BLaER1 treated with 17β-estradiol and CSF1 and Interleukin-3, amounts not matched to agents 10 nM and 100 nM (cell line): Measurements from ENCODE around the gene CCDC192.
A peak's percentile ranks its signal among the peaks of the same experiment; 100 is the strongest.

Experiments
- H3K27ac ChIP-seq, 11 experiments: shearing (Covaris generic); formaldehyde crosslinking; 2 replicates each; pipeline ENCODE4 v1.8.1; 2022
- H3K27me3 ChIP-seq, 11 experiments: shearing (Covaris generic); formaldehyde crosslinking; 2 replicates each; pipeline ENCODE4 v1.8.1; 2022
- H3K36me3 ChIP-seq, 11 experiments: shearing (Covaris generic); formaldehyde crosslinking; 2 replicates each; pipeline ENCODE4 v1.8.1; 2022
- H3K4me1 ChIP-seq, 10 experiments: shearing (Covaris generic); formaldehyde crosslinking; 2 replicates each; pipeline ENCODE4 v1.8.1; 2022
- H3K4me2 ChIP-seq, 11 experiments: shearing (Covaris generic); formaldehyde crosslinking; 2 replicates each; pipeline ENCODE4 v1.8.1; 2022
- H3K4me3 ChIP-seq, 10 experiments: shearing (Covaris generic); formaldehyde crosslinking; 2 replicates each; pipeline ENCODE4 v1.8.1; 2022
- H3K9ac ChIP-seq, 11 experiments: shearing (Covaris generic); formaldehyde crosslinking; 2 replicates each; pipeline ENCODE4 v1.8.1; 2022
- H3K9me3 ChIP-seq, 11 experiments: shearing (Covaris generic); formaldehyde crosslinking; replicated peaks in 1 of 11; 2 replicates each; pipeline ENCODE4 v1.8.1; 2022
- H4K20me1 ChIP-seq, 11 experiments: shearing (Covaris generic); formaldehyde crosslinking; 2 replicates each; pipeline ENCODE4 v1.8.1; 2022
- Cebpa-rat ChIP-seq, 11 experiments: shearing (Covaris generic); IDR thresholded peaks; 2 replicates each; pipeline ENCODE4 v1.8.1; 2022

The CCDC192 gene

GRCh38 chr5:127863610-127864395, 160.6 kb downstream of the CCDC192 start:
- no peak overlapping the region for H3K9ac ChIP-seq
- peaks cover 9 to 14% (median 12%) of the 10 kb centered on the region in 10 experiments; a peak in 18 of 20 replicates for H3K4me1 ChIP-seq
- no peaks in the 10 kb centered on the region for H4K20me1 ChIP-seq
- no peaks in the 10 kb centered on the region for H3K36me3 ChIP-seq
- no peak overlapping the region for H3K4me3 ChIP-seq
- TF ChIP-seq Cebpa-rat (IDR thresholded peaks at IDR 0.05): no peak
- H3K27ac ChIP-seq: no peak overlapping the region
- H3K27me3 ChIP-seq: no peaks in the 10 kb centered on the region
- no peaks in the 10 kb centered on the region for H3K9me3 ChIP-seq
- H3K4me2 ChIP-seq: no peak overlapping the region

GRCh38 chr5:127864511-127864910, 161.3 kb downstream of the CCDC192 start:
- Histone ChIP-seq H3K4me3 (no peak overlapping the region), H3K9ac (no peak overlapping the region), H3K9me3 (no peaks in the 10 kb centered on the region), H4K20me1 (no peaks in the 10 kb centered on the region), H3K36me3 (no peaks in the 10 kb centered on the region), H3K27ac (no peak overlapping the region), H3K27me3 (no peaks in the 10 kb centered on the region), H3K4me1 (peaks cover 9 to 14% (median 12%) of the 10 kb centered on the region in 10 experiments; a peak in 18 of 20 replicates), H3K4me2 (no peak overlapping the region)
- TF ChIP-seq Cebpa-rat (IDR thresholded peaks at IDR 0.05): no peak

- H3K27ac ChIP-seq: no peak overlapping the region
- TF ChIP-seq Cebpa-rat (IDR thresholded peaks at IDR 0.05): no peak
- no peak overlapping the region for H3K9ac ChIP-seq
- H3K27me3 ChIP-seq: no peaks in the 10 kb centered on the region
- H3K4me1 ChIP-seq: peaks cover 9 to 14% (median 12%) of the 10 kb centered on the region in 10 experiments; a peak in 18 of 20 replicates
- H3K36me3 ChIP-seq: no peaks in the 10 kb centered on the region
- no peaks in the 10 kb centered on the region for H3K9me3 ChIP-seq
- no peaks in the 10 kb centered on the region for H4K20me1 ChIP-seq
- no peak overlapping the region for H3K4me3 ChIP-seq
- H3K4me2 ChIP-seq: no peak overlapping the region
Measured at GRCh38 chr5:127865273-127865672, 162.1 kb downstream of the CCDC192 start.

GRCh38 chr5:127867022-127867783, 164.0 kb downstream of the CCDC192 start:
- no peaks in the 10 kb centered on the region for H4K20me1 ChIP-seq
- peak in 3 of 11 experiments; percentile 11 to 44 (median 25); a peak in 2 of 22 replicates for TF ChIP-seq Cebpa-rat (IDR thresholded peaks at IDR 0.05)
- H3K9me3 ChIP-seq: no peaks in the 10 kb centered on the region
- H3K27ac ChIP-seq: peak overlapping the region in 6 of 11 experiments; percentile 2 to 49 (median 38); a peak in 8 of 22 replicates
- peak overlapping the region in 10 of 11 experiments; percentile 16 to 71 (median 50); a peak in 18 of 22 replicates for H3K4me2 ChIP-seq
- H3K4me3 ChIP-seq: no peak overlapping the region
- no peak overlapping the region for H3K9ac ChIP-seq
- H3K27me3 ChIP-seq: no peaks in the 10 kb centered on the region
- H3K36me3 ChIP-seq: no peaks in the 10 kb centered on the region
- H3K4me1 ChIP-seq: peaks cover 9 to 14% (median 12%) of the 10 kb centered on the region in 10 experiments; a peak in 18 of 20 replicates

GRCh38 chr5:127870914-127871313, 167.7 kb downstream of the CCDC192 start:
- peaks cover 10 to 19% (median 16%) of the 10 kb centered on the region in 10 experiments; a peak in 18 of 20 replicates for H3K4me1 ChIP-seq
- H3K27me3 ChIP-seq: no peaks in the 10 kb centered on the region
- H3K9me3 ChIP-seq: no peaks in the 10 kb centered on the region
- no peaks in the 10 kb centered on the region for H4K20me1 ChIP-seq
- no peak overlapping the region for H3K4me3 ChIP-seq
- no peak for TF ChIP-seq Cebpa-rat (IDR thresholded peaks at IDR 0.05)
- H3K9ac ChIP-seq: no peak overlapping the region
- no peak overlapping the region for H3K27ac ChIP-seq
- no peak overlapping the region for H3K4me2 ChIP-seq
- H3K36me3 ChIP-seq: no peaks in the 10 kb centered on the region

GRCh38 chr5:127871503-127872153, 168.4 kb downstream of the CCDC192 start:
- Histone ChIP-seq H3K27me3 (no peaks in the 10 kb centered on the region), H3K4me2 (no peak overlapping the region), H3K9me3 (no peaks in the 10 kb centered on the region), H3K9ac (no peak overlapping the region), H3K4me1 (peaks cover 10 to 20% (median 16%) of the 10 kb centered on the region in 10 experiments; a peak in 18 of 20 replicates), H3K36me3 (no peaks in the 10 kb centered on the region), H3K27ac (no peak overlapping the region), H3K4me3 (no peak overlapping the region), H4K20me1 (no peaks in the 10 kb centered on the region)
- TF ChIP-seq Cebpa-rat (IDR thresholded peaks at IDR 0.05): no peak

- H3K4me3 ChIP-seq: no peak overlapping the region
- no peaks in the 10 kb centered on the region for H3K36me3 ChIP-seq
- H3K4me2 ChIP-seq: no peak overlapping the region
- no peak overlapping the region for H3K27ac ChIP-seq
- no peaks in the 10 kb centered on the region for H3K9me3 ChIP-seq
- H3K27me3 ChIP-seq: no peaks in the 10 kb centered on the region
- H3K9ac ChIP-seq: no peak overlapping the region
- peaks cover 7 to 14% (median 11%) of the 10 kb centered on the region in 10 experiments; a peak in 18 of 20 replicates for H3K4me1 ChIP-seq
- no peak for TF ChIP-seq Cebpa-rat (IDR thresholded peaks at IDR 0.05)
- no peaks in the 10 kb centered on the region for H4K20me1 ChIP-seq
Measured at GRCh38 chr5:127872494-127872893, 169.3 kb downstream of the CCDC192 start.

GRCh38 chr5:127875235-127876021, 172.2 kb downstream of the CCDC192 start:
- Histone ChIP-seq H3K9ac (peak overlapping the region in 1 of 11 experiments; percentile 47; a peak in 1 of 22 replicates), H4K20me1 (no peaks in the 10 kb centered on the region), H3K4me1 (peaks cover 0 to 7% (median 5%) of the 10 kb centered on the region in 10 experiments; a peak in 8 of 20 replicates), H3K36me3 (no peaks in the 10 kb centered on the region), H3K9me3 (no peaks in the 10 kb centered on the region), H3K27ac (no peak overlapping the region), H3K27me3 (no peaks in the 10 kb centered on the region), H3K4me2 (peak overlapping the region in 7 of 11 experiments; percentile 8 to 45 (median 20); a peak in 9 of 22 replicates), H3K4me3 (no peak overlapping the region)
- no peak for TF ChIP-seq Cebpa-rat (IDR thresholded peaks at IDR 0.05)
